HEK293 (cell line): ENCODE data around the gene ADAMTS12.

Experiments used
- CTCF ChIA-PET: fragments of 350-600 bp; formaldehyde crosslinking; extraction: SDS; loops from one replicate; lab custom pipeline; 2021; ENCODE audit warnings: antibody characterized with exemption; lab: Yijun Ruan, JAX
- POLR2A ChIA-PET: fragments of 300-600 bp; formaldehyde crosslinking; extraction: SDS; loops from one replicate; lab custom pipeline; 2020; ENCODE audit warnings: antibody characterized with exemption, inconsistent platforms; lab: Yijun Ruan, JAX
- H3K27ac ChIP-seq: fragments of 200-500 bp; sonication (Bioruptor generic); 2 replicates; pipeline ENCODE4 v1.5.1; 2014; ENCODE audit warnings: low read depth, low read length, control low read depth, inconsistent platforms; ENCODE audit errors: extremely low read depth
- H3K36me3 ChIP-seq, 2 experiments: fragments of 200-500 bp in 1 of 2; sonication (Bioruptor generic) in 1 of 2; 1 replicate in 1 of 2; 2 replicates in 1 of 2; pipeline ENCODE4 v1.5.1; 2014 to 2017; ENCODE audit warnings: inconsistent platforms in 2 of 2, low read length in 2 of 2; ENCODE audit not compliant: control insufficient read depth in 2 of 2, insufficient read depth in 1 of 2
- H3K4me1 ChIP-seq: fragments of 200-500 bp; sonication (Bioruptor generic); 2 replicates; pipeline ENCODE4 v1.5.1; 2014; ENCODE audit warnings: mild to moderate bottlenecking, low read length, inconsistent platforms; ENCODE audit not compliant: control insufficient read depth, insufficient read depth
- H3K4me3 ChIP-seq: 2 replicates; pipeline ENCODE4 v1.5.1; 2011; ENCODE audit warnings: low read depth, mild to moderate bottlenecking, control low read depth, low read length, moderate library complexity
- H3K9me3 ChIP-seq: fragments of 200-500 bp; sonication (Bioruptor generic); 2 replicates; pipeline ENCODE4 v1.5.1; 2014; ENCODE audit warnings: low read depth, low read length, inconsistent platforms; ENCODE audit not compliant: control insufficient read depth, insufficient read depth
- GLI4 ChIP-seq: fragments of 450-650 bp; formaldehyde crosslinking; IDR thresholded peaks from 2 replicates; pipeline ENCODE4 v1.5.1; 2016; ENCODE audit warnings: missing biosample characterization, missing genetic modification characterization
- IKZF3 ChIP-seq: fragments of 450-650 bp; IDR thresholded peaks from 2 replicates; pipeline ENCODE4 v1.5.0; 2018; ENCODE audit warnings: missing biosample characterization, mild to moderate bottlenecking, missing genetic modification characterization, moderate library complexity
- KLF1 ChIP-seq: fragments of 450-650 bp; formaldehyde crosslinking; IDR thresholded peaks from 2 replicates; pipeline ENCODE4 v1.5.1; 2016; ENCODE audit warnings: missing biosample characterization, missing genetic modification characterization
- SALL2 ChIP-seq: fragments of 450-650 bp; formaldehyde crosslinking; IDR thresholded peaks from 2 replicates; pipeline ENCODE4 v1.5.0; 2017; ENCODE audit warnings: missing biosample characterization, mild to moderate bottlenecking, missing genetic modification characterization, borderline replicate concordance
- SP7 ChIP-seq: fragments of 450-650 bp; formaldehyde crosslinking; IDR thresholded peaks from 2 replicates; pipeline ENCODE4 v1.5.1; 2016; ENCODE audit warnings: missing biosample characterization, missing genetic modification characterization
- WT1 ChIP-seq: fragments of 450-650 bp; formaldehyde crosslinking; IDR thresholded peaks from 2 replicates; pipeline ENCODE4 v1.5.1; 2016; ENCODE audit warnings: missing biosample characterization, missing genetic modification characterization
- ZBTB21 ChIP-seq: fragments of 450-650 bp; formaldehyde crosslinking; IDR thresholded peaks from 2 replicates; pipeline ENCODE4 v1.5.1; 2017; ENCODE audit warnings: missing biosample characterization, missing genetic modification characterization
- ZFP3 ChIP-seq: fragments of 450-650 bp; formaldehyde crosslinking; IDR thresholded peaks from 2 replicates; pipeline ENCODE4 v1.5.1; 2016; ENCODE audit warnings: low read depth, missing biosample characterization, missing genetic modification characterization
- ZFP37 ChIP-seq: fragments of 450-650 bp; formaldehyde crosslinking; IDR thresholded peaks from 2 replicates; pipeline ENCODE4 v1.5.1; 2016; ENCODE audit warnings: missing biosample characterization, missing genetic modification characterization
- ZNF10 ChIP-seq: fragments of 450-650 bp; formaldehyde crosslinking; IDR thresholded peaks from 2 replicates; pipeline ENCODE4 v1.5.1; 2017; ENCODE audit warnings: missing biosample characterization, missing genetic modification characterization
- ZNF138 ChIP-seq: fragments of 450-650 bp; formaldehyde crosslinking; IDR thresholded peaks from 2 replicates; pipeline ENCODE4 v1.5.1; 2016; ENCODE audit warnings: missing biosample characterization, missing genetic modification characterization, borderline replicate concordance
- ZNF174 ChIP-seq: fragments of 450-650 bp; formaldehyde crosslinking; IDR thresholded peaks from 2 replicates; pipeline ENCODE4 v1.5.0; 2017; ENCODE audit warnings: missing biosample characterization, mild to moderate bottlenecking, missing genetic modification characterization
- ZNF184 ChIP-seq: fragments of 450-650 bp; IDR thresholded peaks from 2 replicates; pipeline ENCODE4 v1.5.1; 2018; ENCODE audit warnings: missing biosample characterization, mild to moderate bottlenecking, missing genetic modification characterization
- ZNF223 ChIP-seq: fragments of 450-650 bp; formaldehyde crosslinking; IDR thresholded peaks from 2 replicates; pipeline ENCODE4 v1.5.1; 2016; ENCODE audit warnings: missing biosample characterization, missing genetic modification characterization
- ZNF266 ChIP-seq: fragments of 450-650 bp; formaldehyde crosslinking; IDR thresholded peaks from 2 replicates; pipeline ENCODE4 v1.5.1; 2016; ENCODE audit warnings: missing biosample characterization, missing genetic modification characterization, low read depth
- ZNF354C ChIP-seq: fragments of 450-650 bp; formaldehyde crosslinking; IDR thresholded peaks from 2 replicates; pipeline ENCODE4 v1.5.1; 2016; ENCODE audit warnings: missing biosample characterization, missing genetic modification characterization, low read depth, borderline replicate concordance
- ZNF510 ChIP-seq: fragments of 450-650 bp; formaldehyde crosslinking; IDR thresholded peaks from 2 replicates; pipeline ENCODE4 v1.5.1; 2018; ENCODE audit warnings: mild to moderate bottlenecking, missing genetic modification characterization, missing biosample characterization; ENCODE audit not compliant: insufficient replicate concordance
- ZNF549 ChIP-seq: fragments of 450-650 bp; IDR thresholded peaks from 2 replicates; pipeline ENCODE4 v1.5.1; 2018; ENCODE audit warnings: missing biosample characterization, missing genetic modification characterization, mild to moderate bottlenecking, inconsistent platforms, moderate library complexity
- ZNF664 ChIP-seq: fragments of 450-650 bp; formaldehyde crosslinking; IDR thresholded peaks from 2 replicates; pipeline ENCODE4 v1.5.1; 2016; ENCODE audit warnings: missing biosample characterization, missing genetic modification characterization
- ZNF785 ChIP-seq: fragments of 450-650 bp; formaldehyde crosslinking; IDR thresholded peaks from 2 replicates; pipeline ENCODE4 v1.5.1; 2016; ENCODE audit warnings: missing biosample characterization, missing genetic modification characterization
- ZSCAN30 ChIP-seq: fragments of 450-650 bp; IDR thresholded peaks from 2 replicates; pipeline ENCODE4 v1.5.1; 2018; ENCODE audit warnings: missing biosample characterization, mild to moderate bottlenecking, missing genetic modification characterization, moderate library complexity
- TF ChIP-seq, protein P1 (sequence below): sonication (generic); formaldehyde crosslinking; IDR thresholded peaks from 2 replicates; pipeline ENCODE4 v1.8.1; 2022; ENCODE audit warnings: mild to moderate bottlenecking, moderate library complexity, missing genetic modification reagents
- TF ChIP-seq, protein P2 (sequence below): fragments of 450-650 bp; formaldehyde crosslinking; IDR thresholded peaks from 2 replicates; pipeline ENCODE4 v1.5.1; 2016; ENCODE audit warnings: missing biosample characterization, missing genetic modification characterization
- TF ChIP-seq, protein P3 (sequence below): fragments of 450-650 bp; formaldehyde crosslinking; IDR thresholded peaks from 2 replicates; pipeline ENCODE4 v1.5.1; 2017; ENCODE audit warnings: missing biosample characterization, missing genetic modification characterization

Gene ADAMTS12

DNA sequence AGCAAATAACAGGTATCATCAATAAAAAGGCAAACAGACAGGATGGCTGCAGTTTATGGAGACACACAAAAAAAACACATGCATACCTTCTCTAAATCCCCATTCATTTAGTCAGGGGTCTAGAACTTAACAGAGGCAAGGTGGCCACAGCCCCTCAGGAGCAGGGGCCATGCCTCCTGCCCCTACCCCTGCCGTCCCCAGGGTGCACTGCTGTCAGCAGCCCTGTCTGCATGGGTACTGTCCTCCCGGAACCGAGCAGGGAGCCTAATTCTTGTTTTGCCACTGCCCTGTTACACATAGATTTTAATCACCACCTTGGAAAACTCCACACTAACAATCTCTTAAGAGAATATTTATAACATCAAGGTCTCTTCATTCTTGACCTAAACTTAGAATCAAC lies 39.0 kb downstream of the ADAMTS12 start:
- TF ChIP-seq ZBTB21 (tag by site-specific recombination): no peak
- TF ChIP-seq, protein P1, sequence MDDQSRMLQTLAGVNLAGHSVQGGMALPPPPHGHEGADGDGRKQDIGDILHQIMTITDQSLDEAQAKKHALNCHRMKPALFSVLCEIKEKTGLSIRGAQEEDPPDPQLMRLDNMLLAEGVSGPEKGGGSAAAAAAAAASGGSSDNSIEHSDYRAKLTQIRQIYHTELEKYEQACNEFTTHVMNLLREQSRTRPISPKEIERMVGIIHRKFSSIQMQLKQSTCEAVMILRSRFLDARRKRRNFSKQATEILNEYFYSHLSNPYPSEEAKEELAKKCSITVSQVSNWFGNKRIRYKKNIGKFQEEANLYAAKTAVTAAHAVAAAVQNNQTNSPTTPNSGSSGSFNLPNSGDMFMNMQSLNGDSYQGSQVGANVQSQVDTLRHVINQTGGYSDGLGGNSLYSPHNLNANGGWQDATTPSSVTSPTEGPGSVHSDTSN (CRISPR knock-in tag): no peak
- no peak for TF ChIP-seq ZNF10 (tag by site-specific recombination)
- no peak for TF ChIP-seq ZNF354C
- no peak for TF ChIP-seq ZFP3
- TF ChIP-seq ZFP37 (tag by site-specific recombination): no peak
- TF ChIP-seq ZNF266 (tag by site-specific recombination): no peak
- TF ChIP-seq ZNF174 (tag by site-specific recombination): no peak
- no peak for TF ChIP-seq ZNF184
- no peak for TF ChIP-seq SP7 (tag by site-specific recombination)
- CTCF ChIA-PET: interaction anchor here (0.6 kb wide), 1 partner anchor 46 kb away, joined by 3 read pairs; no protein-coding TSS in a partner anchor
- H3K27ac ChIP-seq: no peak overlapping the region
- H3K36me3 ChIP-seq: no peaks in the 10 kb centered on the region
- H3K9me3 ChIP-seq: no peaks in the 10 kb centered on the region
- H3K4me3 ChIP-seq: no peak overlapping the region
- POLR2A ChIA-PET: no interaction called here
- no peaks in the 10 kb centered on the region for H3K4me1 ChIP-seq

DNA sequence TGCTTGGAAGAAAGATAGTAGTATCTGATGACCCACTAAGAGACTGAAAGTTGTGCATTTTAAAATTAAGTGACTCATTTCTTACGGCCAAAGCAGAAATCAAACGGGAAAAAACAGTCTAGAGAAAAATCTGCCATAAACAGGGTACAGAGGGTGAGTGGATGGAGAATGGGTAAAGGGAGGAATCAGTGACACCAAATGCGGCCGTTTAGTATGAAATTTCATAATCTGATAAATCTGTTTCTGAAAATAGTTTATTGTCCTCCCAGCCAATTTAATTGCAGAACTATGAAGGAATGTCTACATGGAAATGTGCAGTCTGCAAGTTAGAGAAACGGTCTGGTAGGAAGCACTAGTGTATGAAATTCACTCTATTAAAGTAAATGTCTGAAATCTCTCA lies 39.5 kb downstream of the ADAMTS12 start:
- no peaks in the 10 kb centered on the region for H3K9me3 ChIP-seq
- no peak overlapping the region for H3K27ac ChIP-seq
- H3K4me1 ChIP-seq: no peaks in the 10 kb centered on the region
- no peaks in the 10 kb centered on the region for H3K36me3 ChIP-seq
- CTCF ChIA-PET: interaction anchor here (0.6 kb wide), 1 partner anchor 47 kb away, joined by 3 read pairs; no protein-coding TSS in a partner anchor
- no peak overlapping the region for H3K4me3 ChIP-seq
- TF ChIP-seq IKZF3 (tag by site-specific recombination) (no peak), GLI4 (tag by site-specific recombination) (no peak), SALL2 (tag by site-specific recombination) (no peak)
- TF ChIP-seq, protein P2, sequence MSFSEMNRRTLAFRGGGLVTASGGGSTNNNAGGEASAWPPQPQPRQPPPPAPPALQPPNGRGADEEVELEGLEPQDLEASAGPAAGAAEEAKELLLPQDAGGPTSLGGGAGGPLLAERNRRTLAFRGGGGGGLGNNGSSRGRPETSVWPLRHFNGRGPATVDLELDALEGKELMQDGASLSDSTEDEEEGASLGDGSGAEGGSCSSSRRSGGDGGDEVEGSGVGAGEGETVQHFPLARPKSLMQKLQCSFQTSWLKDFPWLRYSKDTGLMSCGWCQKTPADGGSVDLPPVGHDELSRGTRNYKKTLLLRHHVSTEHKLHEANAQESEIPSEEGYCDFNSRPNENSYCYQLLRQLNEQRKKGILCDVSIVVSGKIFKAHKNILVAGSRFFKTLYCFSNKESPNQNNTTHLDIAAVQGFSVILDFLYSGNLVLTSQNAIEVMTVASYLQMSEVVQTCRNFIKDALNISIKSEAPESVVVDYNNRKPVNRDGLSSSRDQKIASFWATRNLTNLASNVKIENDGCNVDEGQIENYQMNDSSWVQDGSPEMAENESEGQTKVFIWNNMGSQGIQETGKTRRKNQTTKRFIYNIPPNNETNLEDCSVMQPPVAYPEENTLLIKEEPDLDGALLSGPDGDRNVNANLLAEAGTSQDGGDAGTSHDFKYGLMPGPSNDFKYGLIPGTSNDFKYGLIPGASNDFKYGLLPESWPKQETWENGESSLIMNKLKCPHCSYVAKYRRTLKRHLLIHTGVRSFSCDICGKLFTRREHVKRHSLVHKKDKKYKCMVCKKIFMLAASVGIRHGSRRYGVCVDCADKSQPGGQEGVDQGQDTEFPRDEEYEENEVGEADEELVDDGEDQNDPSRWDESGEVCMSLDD (tag by site-specific recombination): no peak
- TF ChIP-seq, all 188 proteins: peak for 0
- POLR2A ChIA-PET: no interaction called here

DNA sequence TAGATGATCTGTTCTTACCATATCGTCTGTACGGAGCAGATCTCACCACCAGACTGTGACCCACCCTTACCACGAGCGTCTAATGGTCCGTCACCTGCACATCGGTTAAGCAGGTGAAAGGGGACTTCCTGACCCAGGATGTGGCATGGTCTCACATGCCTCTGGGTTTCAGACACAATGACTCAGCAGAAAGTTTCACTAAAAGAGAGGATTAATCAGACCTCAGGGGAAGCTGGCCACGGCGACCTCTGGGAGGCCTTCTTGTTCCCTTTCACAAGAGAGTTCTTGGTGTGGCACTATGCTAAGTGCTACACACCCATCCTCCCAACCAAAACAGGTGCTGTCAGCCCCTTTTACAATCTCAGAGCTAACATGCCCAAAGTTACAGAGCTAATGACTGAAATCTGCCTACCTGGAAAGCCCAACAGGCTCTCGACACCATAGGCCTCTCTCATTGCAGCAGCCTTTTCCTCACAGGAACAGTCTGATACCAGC lies 41.6 kb downstream of the ADAMTS12 start:
- Histone ChIP-seq H3K27ac (no peak overlapping the region), H3K4me1 (no peaks in the 10 kb centered on the region)

More for the DNA sequence above, 41.6 kb downstream of the ADAMTS12 start:
- ChIA-PET POLR2A (no interaction called here), CTCF (no interaction called here)
- TF ChIP-seq ZNF223 (tag by site-specific recombination) (no peak), ZNF510 (no peak), WT1 (tag by site-specific recombination) (no peak), KLF1 (tag by site-specific recombination) (no peak), ZSCAN30 (no peak), ZNF664 (tag by site-specific recombination) (no peak), ZNF138 (tag by site-specific recombination) (no peak), ZNF549 (tag by site-specific recombination) (no peak), ZNF785 (tag by site-specific recombination) (no peak)
- TF ChIP-seq, protein P3, sequence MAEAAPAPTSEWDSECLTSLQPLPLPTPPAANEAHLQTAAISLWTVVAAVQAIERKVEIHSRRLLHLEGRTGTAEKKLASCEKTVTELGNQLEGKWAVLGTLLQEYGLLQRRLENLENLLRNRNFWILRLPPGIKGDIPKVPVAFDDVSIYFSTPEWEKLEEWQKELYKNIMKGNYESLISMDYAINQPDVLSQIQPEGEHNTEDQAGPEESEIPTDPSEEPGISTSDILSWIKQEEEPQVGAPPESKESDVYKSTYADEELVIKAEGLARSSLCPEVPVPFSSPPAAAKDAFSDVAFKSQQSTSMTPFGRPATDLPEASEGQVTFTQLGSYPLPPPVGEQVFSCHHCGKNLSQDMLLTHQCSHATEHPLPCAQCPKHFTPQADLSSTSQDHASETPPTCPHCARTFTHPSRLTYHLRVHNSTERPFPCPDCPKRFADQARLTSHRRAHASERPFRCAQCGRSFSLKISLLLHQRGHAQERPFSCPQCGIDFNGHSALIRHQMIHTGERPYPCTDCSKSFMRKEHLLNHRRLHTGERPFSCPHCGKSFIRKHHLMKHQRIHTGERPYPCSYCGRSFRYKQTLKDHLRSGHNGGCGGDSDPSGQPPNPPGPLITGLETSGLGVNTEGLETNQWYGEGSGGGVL (tag by site-specific recombination): no peak
- TF ChIP-seq, all 188 proteins: peak for 0
- H3K9me3 ChIP-seq: no peaks in the 10 kb centered on the region
- no peaks in the 10 kb centered on the region for H3K36me3 ChIP-seq
- no peak overlapping the region for H3K4me3 ChIP-seq
